ENCODE data around the gene CRB1.

The CRB1 gene

GRCh38 chr1:197304638-197305200 lies 36.7 kb downstream of the CRB1 start:
- no peak for DNase-seq
- H3K27me3 ChIP-seq (replicated peaks) = no peaks in the 10 kb centered on the region
- no peak overlapping the region for H3K27ac ChIP-seq
- in situ Hi-C loops (cut with HindIII; ENCODE audit: low pct_ligation_motif_present, low sequenced_read_pairs) = no loop called here
- no peak for TF ChIP-seq CTCF (IDR thresholded peaks at IDR 0.05; ENCODE audit: low read depth, low read length, missing control alignments)
- no peak overlapping the region for H3K4me3 ChIP-seq (ENCODE audit: low read depth, low read length)
- no peaks in the 10 kb centered on the region for H3K36me3 ChIP-seq (replicated peaks)

DNA sequence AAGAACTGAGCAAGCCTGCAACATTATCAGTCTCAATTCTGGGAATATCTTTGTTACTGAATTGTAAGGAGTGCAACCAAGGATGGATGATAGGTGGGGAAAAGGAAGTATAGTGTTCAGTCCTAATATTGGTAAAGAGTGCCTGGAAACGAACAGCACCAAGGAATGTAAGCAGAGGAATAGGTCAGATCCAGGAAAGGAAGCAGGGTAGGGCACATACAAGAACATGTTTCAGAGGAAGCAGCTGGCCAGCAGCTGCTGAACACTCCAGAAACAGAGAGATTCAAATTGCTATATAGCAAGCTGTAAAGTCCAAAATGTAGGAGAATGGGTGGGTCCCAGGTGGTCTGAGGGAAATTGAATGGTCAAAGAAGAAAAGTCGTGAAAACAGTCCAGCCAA lies 37.9 kb downstream of the CRB1 start:
- no peak for TF ChIP-seq CTCF (IDR thresholded peaks at IDR 0.05; ENCODE audit: low read depth, low read length, missing control alignments)
- no peak for DNase-seq
- no peak overlapping the region for H3K27ac ChIP-seq
- no peaks in the 10 kb centered on the region for H3K27me3 ChIP-seq (replicated peaks)
- no peak overlapping the region for H3K4me3 ChIP-seq (ENCODE audit: low read depth, low read length)
- no peaks in the 10 kb centered on the region for H3K36me3 ChIP-seq (replicated peaks)
- in situ Hi-C loops (cut with HindIII; ENCODE audit: low pct_ligation_motif_present, low sequenced_read_pairs) = no loop called here

DNA sequence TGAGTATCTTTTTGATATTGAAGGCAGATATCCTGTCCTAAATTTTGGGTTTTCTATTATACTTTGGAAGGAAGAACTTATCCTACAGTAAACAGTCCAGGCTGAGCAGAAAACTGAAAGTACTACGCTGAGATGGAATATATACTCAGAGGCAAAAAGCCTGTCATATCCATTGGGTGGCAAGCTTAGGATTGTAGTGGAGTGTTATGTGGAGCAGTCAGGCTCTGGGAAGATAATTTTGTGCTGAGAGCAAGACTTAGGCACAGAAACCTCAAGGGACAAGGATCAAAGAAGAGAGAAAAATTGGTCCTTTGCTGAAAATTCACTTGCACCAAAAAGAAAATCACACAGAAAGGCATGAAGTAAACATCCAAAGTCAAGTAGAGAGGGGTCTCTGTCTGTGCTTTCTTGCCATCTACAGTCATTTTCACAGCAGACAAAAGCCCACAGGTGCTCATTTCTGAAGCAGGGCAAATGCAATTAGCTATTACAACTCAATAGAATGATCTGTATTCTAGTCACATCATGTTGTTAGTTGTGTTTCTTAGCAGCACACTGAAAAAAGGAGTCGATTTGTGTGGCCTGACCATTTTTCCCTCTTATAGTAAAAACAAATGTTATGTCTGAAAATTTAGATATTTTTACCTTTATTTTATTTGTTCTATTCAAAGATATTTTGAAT lies 38.5 kb downstream of the CRB1 start:
- Histone ChIP-seq H3K4me3 (ENCODE audit: low read depth, low read length) (no peak overlapping the region), H3K27ac (no peak overlapping the region), H3K27me3 (replicated peaks) (no peaks in the 10 kb centered on the region), H3K36me3 (replicated peaks) (no peaks in the 10 kb centered on the region)
- no peak for DNase-seq
- no peak for TF ChIP-seq CTCF (IDR thresholded peaks at IDR 0.05; ENCODE audit: low read depth, low read length, missing control alignments)
- in situ Hi-C loops (cut with HindIII; ENCODE audit: low pct_ligation_motif_present, low sequenced_read_pairs) = no loop called here

DNA sequence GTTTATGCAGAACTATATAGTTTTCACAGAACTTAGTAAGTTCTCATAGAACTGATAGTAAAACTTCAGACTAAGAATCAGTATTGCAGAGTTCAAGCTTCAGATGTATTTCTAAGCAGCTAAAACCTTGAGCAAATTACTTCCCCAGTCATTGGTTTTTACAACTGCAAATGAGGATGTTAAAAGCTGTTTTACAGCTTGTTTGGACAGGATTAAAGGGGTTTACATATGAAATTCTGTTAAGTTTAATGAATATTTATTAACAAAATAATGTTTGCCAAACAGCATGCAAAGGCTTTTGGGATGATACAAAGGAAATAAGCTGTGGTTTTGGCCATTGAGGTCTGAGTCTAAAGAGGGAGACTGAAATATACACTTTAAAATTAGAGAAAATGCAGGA lies 39.1 kb downstream of the CRB1 start:
- Histone ChIP-seq H3K27ac (no peak overlapping the region), H3K36me3 (replicated peaks) (no peaks in the 10 kb centered on the region), H3K4me3 (ENCODE audit: low read depth, low read length) (no peak overlapping the region), H3K27me3 (replicated peaks) (no peaks in the 10 kb centered on the region)
- no peak for DNase-seq
- TF ChIP-seq CTCF (IDR thresholded peaks at IDR 0.05; ENCODE audit: low read depth, low read length, missing control alignments) = no peak
- in situ Hi-C loops (cut with HindIII; ENCODE audit: low pct_ligation_motif_present, low sequenced_read_pairs) = no loop called here

- no peak for TF ChIP-seq CTCF (IDR thresholded peaks at IDR 0.05; ENCODE audit: low read depth, low read length, missing control alignments)
- no peaks in the 10 kb centered on the region for H3K27me3 ChIP-seq (replicated peaks)
- H3K27ac ChIP-seq = no peak overlapping the region
- in situ Hi-C loops (cut with HindIII; ENCODE audit: low pct_ligation_motif_present, low sequenced_read_pairs) = no loop called here
- no peaks in the 10 kb centered on the region for H3K36me3 ChIP-seq (replicated peaks)
- no peak for DNase-seq
- H3K4me3 ChIP-seq (ENCODE audit: low read depth, low read length) = no peak overlapping the region
Measured at GRCh38 chr1:197307551-197307950, 39.5 kb downstream of the CRB1 start.

GRCh38 chr1:197311081-197311480 lies 43.0 kb downstream of the CRB1 start:
- Histone ChIP-seq H3K27me3 (replicated peaks) (no peaks in the 10 kb centered on the region), H3K36me3 (replicated peaks) (no peaks in the 10 kb centered on the region), H3K4me3 (ENCODE audit: low read depth, low read length) (no peak overlapping the region), H3K27ac (no peak overlapping the region)
- in situ Hi-C loops (cut with HindIII; ENCODE audit: low pct_ligation_motif_present, low sequenced_read_pairs) = no loop called here
- no peak for DNase-seq
- no peak for TF ChIP-seq CTCF (IDR thresholded peaks at IDR 0.05; ENCODE audit: low read depth, low read length, missing control alignments)

Data from brain microvascular endothelial cell (primary cell).